ENCODE data around the gene CTTN. TPM values are rescaled to one million over a fixed set of nuclear protein-coding genes. Genes with fewer than 3 reads are reported as not detected.

The CTTN gene
- total and polyA plus RNA-seq, 2 of the 8 experiments (the other 6 are each of a cell fraction or from before 2014, with no cell fraction given) = 84.6 to 216 TPM

- TF ChIP-seq CHD7 (IDR thresholded peaks at IDR 0.05; ENCODE audit: insufficient replicate concordance, low read length) (no peak), BACH1 (IDR thresholded peaks at IDR 0.05; ENCODE audit: low read length) (no peak)
These were observed 31.6 kb downstream of the CTTN start (continued) for GRCh38 chr11:70429724-70430521.

All from H1 (cell line).